ENCODE results near the gene ANGEL1. TPM values are rescaled to one million over a fixed set of nuclear protein-coding genes. Genes with fewer than 3 reads are reported as not detected.

Gene ANGEL1
- total and polyA plus RNA-seq, 2 of the 13 experiments (the other 11 are each of a cell fraction or from before 2014, with no cell fraction given) = 14.3 to 20.1 TPM

GRCh38 chr14:76784881-76785280 lies 27.8 kb downstream of the ANGEL1 start (continued):
- TF ChIP-seq ZNF792 (CRISPR knock-in tag; IDR thresholded peaks at IDR 0.05) (no peak), TFAP4 (IDR thresholded peaks at IDR 0.05; ENCODE audit: borderline replicate concordance, low read depth) (no peak), SETDB1 (CRISPR knock-in tag; IDR thresholded peaks at IDR 0.05; ENCODE audit: borderline replicate concordance) (no peak), ZNF574 (CRISPR knock-in tag; IDR thresholded peaks at IDR 0.05) (no peak), FOXM1 (CRISPR knock-in tag; IDR thresholded peaks at IDR 0.05) (no peak), SALL1 (CRISPR knock-in tag; IDR thresholded peaks at IDR 0.05) (peak; percentile 30; the same call in 1 of the 2 replicates), SALL2 (CRISPR knock-in tag; IDR thresholded peaks at IDR 0.05) (no peak), POLR2A (IDR thresholded peaks at IDR 0.05; ENCODE audit: insufficient read depth in 1 of 2, low read depth in 2 of 2, low read length in 2 of 2) (no peak), ZFP90 (CRISPR knock-in tag; IDR thresholded peaks at IDR 0.05; ENCODE audit: borderline replicate concordance) (no peak), RARG (CRISPR knock-in tag; IDR thresholded peaks at IDR 0.05; ENCODE audit: low read depth) (no peak), ZNF567 (CRISPR knock-in tag; IDR thresholded peaks at IDR 0.05; ENCODE audit: borderline replicate concordance) (peak; percentile 79; the same call in 1 of the 2 replicates), ZNF367 (CRISPR knock-in tag; IDR thresholded peaks at IDR 0.05; ENCODE audit: borderline replicate concordance) (no peak), NFKB2 (CRISPR knock-in tag; IDR thresholded peaks at IDR 0.05; ENCODE audit: borderline replicate concordance) (0 out of 2 replicates have a peak, but pooled peaks have one; percentile 25), MYC (CRISPR knock-in tag; IDR thresholded peaks at IDR 0.05; ENCODE audit: borderline replicate concordance) (0 out of 2 replicates have a peak, but pooled peaks have one; percentile 11)
- TF ChIP-seq, protein P1, sequence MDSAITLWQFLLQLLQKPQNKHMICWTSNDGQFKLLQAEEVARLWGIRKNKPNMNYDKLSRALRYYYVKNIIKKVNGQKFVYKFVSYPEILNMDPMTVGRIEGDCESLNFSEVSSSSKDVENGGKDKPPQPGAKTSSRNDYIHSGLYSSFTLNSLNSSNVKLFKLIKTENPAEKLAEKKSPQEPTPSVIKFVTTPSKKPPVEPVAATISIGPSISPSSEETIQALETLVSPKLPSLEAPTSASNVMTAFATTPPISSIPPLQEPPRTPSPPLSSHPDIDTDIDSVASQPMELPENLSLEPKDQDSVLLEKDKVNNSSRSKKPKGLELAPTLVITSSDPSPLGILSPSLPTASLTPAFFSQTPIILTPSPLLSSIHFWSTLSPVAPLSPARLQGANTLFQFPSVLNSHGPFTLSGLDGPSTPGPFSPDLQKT (CRISPR knock-in tag; IDR thresholded peaks at IDR 0.05; ENCODE audit: borderline replicate concordance) = no peak
- TF ChIP-seq, protein P2, sequence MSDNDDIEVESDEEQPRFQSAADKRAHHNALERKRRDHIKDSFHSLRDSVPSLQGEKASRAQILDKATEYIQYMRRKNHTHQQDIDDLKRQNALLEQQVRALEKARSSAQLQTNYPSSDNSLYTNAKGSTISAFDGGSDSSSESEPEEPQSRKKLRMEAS (IDR thresholded peaks at IDR 0.05) = 0 out of 2 replicates have a peak, but pooled peaks have one; percentile 13
- TF ChIP-seq, protein P3, sequence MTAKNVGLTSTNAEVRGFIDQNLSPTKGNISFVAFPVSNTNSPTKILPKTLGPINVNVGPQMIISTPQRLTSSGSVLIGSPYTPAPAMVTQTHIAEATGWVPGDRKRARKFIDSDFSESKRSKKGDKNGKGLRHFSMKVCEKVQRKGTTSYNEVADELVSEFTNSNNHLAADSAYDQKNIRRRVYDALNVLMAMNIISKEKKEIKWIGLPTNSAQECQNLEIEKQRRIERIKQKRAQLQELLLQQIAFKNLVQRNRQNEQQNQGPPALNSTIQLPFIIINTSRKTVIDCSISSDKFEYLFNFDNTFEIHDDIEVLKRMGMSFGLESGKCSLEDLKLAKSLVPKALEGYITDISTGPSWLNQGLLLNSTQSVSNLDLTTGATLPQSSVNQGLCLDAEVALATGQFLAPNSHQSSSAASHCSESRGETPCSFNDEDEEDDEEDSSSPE (CRISPR knock-in tag; IDR thresholded peaks at IDR 0.05) = peak; percentile 21; the same call in 1 of the 2 replicates
- TF ChIP-seq, protein P4, sequence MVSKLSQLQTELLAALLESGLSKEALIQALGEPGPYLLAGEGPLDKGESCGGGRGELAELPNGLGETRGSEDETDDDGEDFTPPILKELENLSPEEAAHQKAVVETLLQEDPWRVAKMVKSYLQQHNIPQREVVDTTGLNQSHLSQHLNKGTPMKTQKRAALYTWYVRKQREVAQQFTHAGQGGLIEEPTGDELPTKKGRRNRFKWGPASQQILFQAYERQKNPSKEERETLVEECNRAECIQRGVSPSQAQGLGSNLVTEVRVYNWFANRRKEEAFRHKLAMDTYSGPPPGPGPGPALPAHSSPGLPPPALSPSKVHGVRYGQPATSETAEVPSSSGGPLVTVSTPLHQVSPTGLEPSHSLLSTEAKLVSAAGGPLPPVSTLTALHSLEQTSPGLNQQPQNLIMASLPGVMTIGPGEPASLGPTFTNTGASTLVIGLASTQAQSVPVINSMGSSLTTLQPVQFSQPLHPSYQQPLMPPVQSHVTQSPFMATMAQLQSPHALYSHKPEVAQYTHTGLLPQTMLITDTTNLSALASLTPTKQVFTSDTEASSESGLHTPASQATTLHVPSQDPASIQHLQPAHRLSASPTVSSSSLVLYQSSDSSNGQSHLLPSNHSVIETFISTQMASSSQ (IDR thresholded peaks at IDR 0.05; ENCODE audit: low read depth) = no peak
- TF ChIP-seq, protein P4 (CRISPR knock-in tag; IDR thresholded peaks at IDR 0.05; ENCODE audit: borderline replicate concordance) = no peak

Measured in HepG2 (cell line).